Smooth muscle cell of the brain vasculature (primary cell): ENCODE measurements around the gene KIF19.

Experiments
- DNase-seq: peaks from one replicate; pipeline ENCODE4 v3.0.0-alpha.2; 2012; ENCODE audit warnings: low read depth, low spot score

Gene KIF19

GRCh38 chr17:74303305-74303704 lies 22.7 kb upstream of the KIF19 start:
- DNase-seq = no peak

GRCh38 chr17:74304184-74304583 lies 21.8 kb upstream of the KIF19 start:
- DNase-seq = no peak

- no peak for DNase-seq
Observed at GRCh38 chr17:74305865-74306654, 20.0 kb upstream of the KIF19 start.

GRCh38 chr17:74307984-74308773 lies 17.8 kb upstream of the KIF19 start:
- DNase-seq = no peak

- no peak for DNase-seq
Observed at GRCh38 chr17:74309902-74310301, 16.1 kb upstream of the KIF19 start.

GRCh38 chr17:74314877-74315276 lies 11.1 kb upstream of the KIF19 start:
- no peak for DNase-seq

- no peak for DNase-seq
Observed at GRCh38 chr17:74316220-74316619, 9.8 kb upstream of the KIF19 start.

GRCh38 chr17:74317071-74317470 lies 9.0 kb upstream of the KIF19 start:
- DNase-seq = no peak

GRCh38 chr17:74318391-74318790 lies 7.6 kb upstream of the KIF19 start:
- no peak for DNase-seq

GRCh38 chr17:74324521-74324920 lies 1.5 kb upstream of the KIF19 start:
- DNase-seq = no peak

GRCh38 chr17:74325376-74325742 lies 667 bp upstream of the KIF19 start:
- DNase-seq = no peak

- DNase-seq = no peak
Observed at GRCh38 chr17:74326506-74326905, 480 bp downstream of the KIF19 start.

- DNase-seq = no peak
Observed at GRCh38 chr17:74328487-74328886, 2.5 kb downstream of the KIF19 start.

- DNase-seq = no peak
Observed at GRCh38 chr17:74329378-74329777, 3.4 kb downstream of the KIF19 start.

- DNase-seq = no peak
Observed at GRCh38 chr17:74330446-74330845, 4.4 kb downstream of the KIF19 start.

- DNase-seq = no peak
Observed at GRCh38 chr17:74332017-74332650, 6.1 kb downstream of the KIF19 start.

GRCh38 chr17:74332763-74333283 lies 6.8 kb downstream of the KIF19 start:
- no peak for DNase-seq

GRCh38 chr17:74334393-74335039 lies 8.5 kb downstream of the KIF19 start:
- DNase-seq = no peak

- no peak for DNase-seq
Observed at GRCh38 chr17:74335529-74336062, 9.6 kb downstream of the KIF19 start.

- no peak for DNase-seq
Observed at GRCh38 chr17:74336307-74336706, 10.3 kb downstream of the KIF19 start.

GRCh38 chr17:74337834-74338500 lies 11.9 kb downstream of the KIF19 start:
- DNase-seq = no peak
